Thyroid gland (tissue), 4 donors: Measurements from ENCODE around the gene CCDC88C.

Source experiments
- POLR2A ChIP-seq, 2 donors: fragments of 450-650 bp; IDR thresholded peaks; one replicate each; pipeline ENCODE4 v1.6.1; 2017; ENCODE audit warnings: antibody characterized with exemption in 2 of 2, mild to moderate bottlenecking in 2 of 2, moderate library complexity in 1 of 2
- TF ChIP-seq, protein P1 (sequence below), 6 experiments: fragments of 200-600 bp in 3 of 6; fragments of 450-650 bp in 3 of 6; sonication (generic) in 3 of 6; IDR thresholded peaks; one replicate each; pipeline ENCODE4 v1.5.1; 2016 to 2019; ENCODE audit warnings: antibody characterized with exemption in 6 of 6, mild to moderate bottlenecking in 2 of 6, inconsistent platforms in 1 of 6, moderate library complexity in 1 of 6

DNA sequence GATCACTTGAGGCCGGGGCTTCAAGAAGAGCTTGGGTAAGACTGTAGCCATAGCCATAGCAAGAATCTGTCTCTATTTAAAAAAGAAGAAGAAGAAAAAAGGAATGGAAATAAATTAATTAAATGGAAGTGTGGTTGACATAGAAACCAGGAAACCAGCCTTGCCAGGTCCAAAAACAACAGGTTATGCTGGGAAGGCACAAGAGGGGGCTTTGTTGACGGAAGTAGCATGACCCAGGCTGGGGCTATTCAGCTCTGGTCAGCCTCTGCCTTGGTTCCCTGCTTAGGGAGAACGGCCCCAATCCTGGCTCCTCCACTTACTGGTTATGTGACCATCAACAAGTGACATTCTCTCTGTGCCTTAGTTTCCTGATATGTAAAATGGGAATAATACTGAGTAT lies 158.7 kb downstream of the CCDC88C start:
- TF ChIP-seq, protein P1, sequence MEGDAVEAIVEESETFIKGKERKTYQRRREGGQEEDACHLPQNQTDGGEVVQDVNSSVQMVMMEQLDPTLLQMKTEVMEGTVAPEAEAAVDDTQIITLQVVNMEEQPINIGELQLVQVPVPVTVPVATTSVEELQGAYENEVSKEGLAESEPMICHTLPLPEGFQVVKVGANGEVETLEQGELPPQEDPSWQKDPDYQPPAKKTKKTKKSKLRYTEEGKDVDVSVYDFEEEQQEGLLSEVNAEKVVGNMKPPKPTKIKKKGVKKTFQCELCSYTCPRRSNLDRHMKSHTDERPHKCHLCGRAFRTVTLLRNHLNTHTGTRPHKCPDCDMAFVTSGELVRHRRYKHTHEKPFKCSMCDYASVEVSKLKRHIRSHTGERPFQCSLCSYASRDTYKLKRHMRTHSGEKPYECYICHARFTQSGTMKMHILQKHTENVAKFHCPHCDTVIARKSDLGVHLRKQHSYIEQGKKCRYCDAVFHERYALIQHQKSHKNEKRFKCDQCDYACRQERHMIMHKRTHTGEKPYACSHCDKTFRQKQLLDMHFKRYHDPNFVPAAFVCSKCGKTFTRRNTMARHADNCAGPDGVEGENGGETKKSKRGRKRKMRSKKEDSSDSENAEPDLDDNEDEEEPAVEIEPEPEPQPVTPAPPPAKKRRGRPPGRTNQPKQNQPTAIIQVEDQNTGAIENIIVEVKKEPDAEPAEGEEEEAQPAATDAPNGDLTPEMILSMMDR (IDR thresholded peaks at IDR 0.05) = no peak
- no peak for TF ChIP-seq POLR2A (IDR thresholded peaks at IDR 0.05)
